ENCODE data around the gene ICA1. TPM values are rescaled to one million over a fixed set of nuclear protein-coding genes. Genes with fewer than 3 reads are reported as not detected.
"Not testable (repeated sequence)": the region's sequence is repeated elsewhere in the genome, so short reads cannot be mapped to it uniquely, and the experiment has no call there.

Gene ICA1
- total RNA-seq, 1 donor from 2014 or later = 1.2 TPM

DNA sequence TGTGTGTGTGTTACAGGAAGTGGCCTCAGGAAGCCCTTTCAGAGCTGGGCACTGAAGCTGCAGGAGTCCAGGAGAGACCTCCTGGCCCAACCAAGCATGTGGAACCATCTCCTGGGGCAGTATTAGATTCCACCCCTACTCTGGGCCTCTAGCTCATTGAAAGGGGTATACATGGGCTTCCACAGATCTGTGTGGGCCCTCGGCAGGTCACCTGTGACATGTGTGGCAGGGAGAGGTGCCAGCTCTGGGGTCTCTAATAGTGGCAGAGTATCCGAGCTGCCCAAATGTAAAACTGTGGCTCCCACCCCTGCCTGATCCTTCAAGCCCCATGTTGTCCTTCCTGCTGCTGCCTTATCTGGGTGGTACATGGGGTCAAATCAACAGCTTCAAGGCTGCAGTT, 149.3 kb downstream of the ICA1 start:
- intact Hi-C loops (cut with micrococcal nuclease) = no loop called here

GRCh38 chr7:8111282-8111960, 150.5 kb downstream of the ICA1 start:
- intact Hi-C loops (cut with micrococcal nuclease) = no loop called here

DNA sequence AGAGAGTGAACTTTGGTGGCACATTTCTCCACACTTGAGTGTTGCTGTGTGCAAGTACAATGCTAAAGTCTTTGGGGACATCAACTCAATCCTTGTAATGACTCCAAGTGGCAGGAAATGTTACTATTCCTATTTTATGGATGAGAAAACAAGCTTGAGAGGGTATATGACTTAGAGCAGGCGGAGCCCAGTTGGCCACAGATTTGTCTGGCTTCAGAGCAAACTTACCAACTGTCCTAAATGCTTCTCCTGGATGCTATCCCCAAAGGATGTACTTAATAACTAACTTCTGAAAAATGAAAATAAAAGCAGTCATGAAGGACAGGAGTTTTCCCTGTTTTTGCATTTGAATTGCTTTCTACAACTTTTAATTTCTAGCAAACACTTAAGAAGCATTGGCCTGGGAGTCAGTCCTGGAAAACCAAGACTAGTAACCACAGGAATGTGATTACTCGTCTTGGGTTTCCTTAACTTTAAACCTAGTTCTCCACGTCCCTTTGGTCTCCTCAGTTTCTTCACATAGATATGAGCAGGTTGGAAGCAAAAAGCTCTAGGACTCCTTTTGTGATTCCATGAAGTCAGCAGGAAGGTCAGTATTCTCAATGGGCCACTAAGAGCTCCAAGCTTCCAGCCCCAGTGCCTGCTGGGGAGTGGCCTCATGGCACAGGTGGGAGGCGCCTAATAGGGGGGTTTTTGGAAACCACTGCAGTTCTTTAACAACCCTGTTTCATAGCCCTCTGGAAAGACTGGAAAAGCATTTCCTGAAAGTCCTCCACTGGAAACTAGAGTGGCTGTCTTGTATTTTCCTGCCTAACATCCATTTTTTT, 152.6 kb downstream of the ICA1 start:
- intact Hi-C loops (cut with micrococcal nuclease) = no loop called here

GRCh38 chr7:8105449-8106095, 156.4 kb downstream of the ICA1 start:
- intact Hi-C loops (cut with micrococcal nuclease) = no loop called here

- intact Hi-C loops (cut with micrococcal nuclease) = no loop called here
Measured at GRCh38 chr7:8103282-8103681, 158.7 kb downstream of the ICA1 start.

GRCh38 chr7:8101292-8101691, 160.7 kb downstream of the ICA1 start:
- intact Hi-C loops (cut with micrococcal nuclease) = not testable (repeated sequence)

- intact Hi-C loops (cut with micrococcal nuclease) = no loop called here
Measured at GRCh38 chr7:8094164-8095140, 167.5 kb downstream of the ICA1 start.

DNA sequence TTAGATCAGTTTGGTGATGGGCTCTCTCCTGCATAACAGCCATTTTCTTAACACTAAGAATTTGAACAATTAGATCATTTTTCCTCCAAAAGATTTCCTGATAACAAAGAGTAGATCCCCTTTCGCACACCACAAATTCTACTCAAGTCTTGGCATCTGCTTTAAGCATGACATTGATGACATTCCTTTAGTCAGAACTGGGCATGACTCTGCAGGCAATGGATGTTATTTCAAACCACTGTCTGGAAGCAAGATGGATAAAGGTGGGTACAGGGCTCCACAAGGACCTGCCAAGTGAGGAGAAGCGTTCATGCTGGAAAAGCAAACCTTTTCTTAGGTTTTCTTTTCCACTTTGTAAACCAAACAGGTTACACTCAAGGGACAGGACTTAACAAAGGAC, 169.8 kb downstream of the ICA1 start:
- intact Hi-C loops (cut with micrococcal nuclease) = no loop called here

- intact Hi-C loops (cut with micrococcal nuclease) = no loop called here
Measured at GRCh38 chr7:8089036-8089780, 172.8 kb downstream of the ICA1 start.

GRCh38 chr7:8086239-8086638, 175.7 kb downstream of the ICA1 start:
- intact Hi-C loops (cut with micrococcal nuclease) = no loop called here

DNA sequence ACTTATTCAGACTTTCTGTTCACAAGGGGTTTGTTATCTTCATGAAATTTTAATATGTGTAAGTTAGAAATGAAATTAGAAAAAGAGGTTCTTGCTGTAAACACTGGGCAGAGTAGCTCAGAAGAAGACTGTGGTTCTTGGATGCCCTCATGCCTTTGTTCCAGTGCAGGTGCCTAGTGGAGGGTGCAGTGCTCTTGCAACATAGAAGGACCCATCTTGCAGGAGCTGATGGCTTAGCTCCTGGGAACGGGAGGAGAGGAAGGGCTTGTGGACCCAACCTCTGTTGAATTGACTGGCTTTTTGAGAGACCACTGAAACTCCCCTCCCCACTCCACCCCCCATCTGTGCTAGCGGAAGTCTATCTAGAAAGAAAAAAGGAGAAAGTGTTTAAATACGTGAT, 176.5 kb downstream of the ICA1 start:
- intact Hi-C loops (cut with micrococcal nuclease) = no loop called here

- intact Hi-C loops (cut with micrococcal nuclease) = no loop called here
Measured at GRCh38 chr7:8084836-8085235, 177.1 kb downstream of the ICA1 start.

GRCh38 chr7:8082762-8083161, 179.2 kb downstream of the ICA1 start:
- intact Hi-C loops (cut with micrococcal nuclease) = no loop called here

DNA sequence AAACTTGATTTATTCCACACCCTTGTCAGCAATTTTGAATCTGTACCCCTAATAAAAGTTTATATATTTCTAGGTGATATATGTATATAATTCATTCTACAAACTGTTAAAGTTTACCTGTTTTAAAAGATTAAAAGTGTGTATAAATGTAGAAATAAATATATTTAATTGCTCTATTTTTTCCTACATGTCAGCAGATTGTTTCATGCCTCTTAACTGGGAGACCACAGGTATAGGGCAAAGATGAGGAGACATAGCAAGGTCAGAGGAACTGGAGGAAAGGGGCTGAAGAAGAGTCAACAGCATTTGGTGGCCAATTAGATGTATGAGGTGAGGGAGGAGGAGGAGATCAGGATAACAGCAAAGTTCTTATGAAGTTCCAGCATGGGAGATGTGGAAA, 183.5 kb downstream of the ICA1 start:
- intact Hi-C loops (cut with micrococcal nuclease) = no loop called here

DNA sequence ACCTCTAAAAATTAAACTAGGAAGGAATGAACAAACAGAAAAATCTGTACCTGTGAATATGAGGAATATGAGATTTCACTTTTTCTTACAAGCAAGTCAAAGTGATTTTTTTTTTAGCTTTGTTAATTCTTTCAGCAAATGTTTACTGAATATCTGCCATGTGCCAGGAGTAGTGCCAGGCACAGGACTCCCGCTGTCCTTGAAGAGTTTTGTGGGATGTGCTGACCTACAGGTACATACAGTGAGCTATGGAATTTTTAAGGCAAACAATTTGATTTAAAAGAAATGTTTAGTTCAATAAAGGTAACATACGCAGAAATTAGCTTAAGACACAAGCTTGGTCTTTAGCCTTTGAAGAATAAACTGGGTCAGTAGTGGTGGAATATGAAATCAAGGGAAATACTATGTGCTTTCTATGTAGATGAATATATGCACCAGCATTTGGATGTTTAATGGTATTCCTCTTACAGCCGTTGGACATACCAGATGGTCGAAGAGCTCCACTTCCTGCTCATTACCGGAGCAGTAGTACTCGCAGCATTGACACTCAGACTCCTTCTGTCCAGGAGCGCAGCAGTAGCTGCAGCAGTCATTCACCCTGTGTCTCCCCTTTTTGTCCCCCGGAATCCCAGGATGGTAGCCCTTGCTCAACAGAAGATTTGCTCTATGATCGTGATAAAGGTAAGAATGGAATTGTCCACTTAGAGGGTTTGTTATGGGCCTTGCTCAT, 191.4 kb downstream of the ICA1 start:
- intact Hi-C loops (cut with micrococcal nuclease) = no loop called here

DNA sequence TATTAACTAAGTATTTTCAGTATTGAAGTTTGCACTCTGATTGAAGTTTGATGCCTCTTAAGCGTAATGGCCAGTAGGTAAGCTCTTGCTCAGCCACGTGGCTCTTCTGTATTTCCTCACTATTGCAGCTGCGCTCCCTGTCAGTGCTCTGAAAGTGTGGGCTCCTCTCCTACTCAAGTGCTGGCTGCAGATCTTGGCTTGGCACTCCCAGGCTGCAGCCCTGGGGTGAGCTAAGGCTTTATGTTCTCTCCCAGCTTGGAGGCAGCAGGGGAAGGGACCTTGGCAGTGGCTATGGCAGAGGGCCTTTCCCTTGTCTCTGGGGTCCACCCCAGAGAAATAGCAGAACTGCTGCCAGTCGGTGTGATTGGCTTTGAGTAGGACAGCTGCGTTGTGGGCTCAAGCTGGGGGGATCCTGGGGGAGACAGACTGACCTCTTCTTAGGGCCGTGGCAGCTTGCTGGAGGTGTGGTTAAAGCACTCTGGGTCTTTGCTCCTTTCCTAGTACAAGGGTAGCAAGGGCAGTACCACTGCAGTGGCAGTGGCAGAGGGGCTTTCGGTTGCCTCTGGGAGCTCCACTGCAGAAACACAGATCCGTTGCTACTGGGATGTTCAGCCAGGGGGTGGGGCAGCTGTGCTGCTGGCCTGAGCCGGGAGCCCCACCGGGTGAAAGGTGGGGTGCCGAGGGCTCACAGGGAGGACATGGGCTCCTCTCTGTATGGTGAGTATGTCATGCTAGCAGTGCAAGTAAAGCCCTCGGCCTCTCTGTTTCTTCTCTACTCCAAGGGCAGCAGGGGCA, 192.9 kb downstream of the ICA1 start:
- intact Hi-C loops (cut with micrococcal nuclease) = no loop called here

DNA sequence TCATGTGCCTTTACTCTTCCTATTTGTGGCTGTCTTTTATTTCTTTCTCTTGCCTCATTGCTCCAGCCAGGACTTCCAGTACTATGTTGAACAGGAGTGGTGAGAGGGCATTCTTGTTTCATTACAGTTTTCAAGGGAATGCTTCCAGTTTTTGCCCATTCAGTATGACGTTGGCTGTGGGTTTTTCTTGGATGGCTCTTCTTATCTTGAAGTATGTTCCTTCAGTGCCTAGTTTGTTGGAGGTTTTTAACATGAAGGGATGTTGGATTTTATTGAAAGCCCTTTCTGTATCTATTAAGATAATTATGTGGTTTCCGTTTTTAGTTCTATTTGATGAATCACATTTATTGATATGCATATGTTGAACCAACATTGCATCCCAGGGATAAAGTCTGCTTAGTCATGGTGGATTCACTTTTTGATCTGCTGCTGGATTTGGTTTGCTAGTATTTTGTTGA, 196.6 kb downstream of the ICA1 start:
- intact Hi-C loops (cut with micrococcal nuclease) = no loop called here

- intact Hi-C loops (cut with micrococcal nuclease) = no loop called here
Measured at GRCh38 chr7:8064828-8065227, 197.1 kb downstream of the ICA1 start.
